ENCODE results near the gene PAQR6. TPM values are rescaled to one million over a fixed set of nuclear protein-coding genes. Genes with fewer than 3 reads are reported as not detected.

PAQR6 gene
- total RNA-seq, 6 experiments from 2014 or later: 0.45 to 0.65 (median 0.52) TPM

- DNase-seq: no peak
- peak overlapping the region; percentile 54; the same call in 1 of the 2 replicates for H3K27ac Mint-ChIP-seq
- H3K36me3 Mint-ChIP-seq (ENCODE audit: low read depth): peaks cover 23% of the 10 kb centered on the region
- H3K9me3 Mint-ChIP-seq: no peaks in the 10 kb centered on the region
- TF ChIP-seq CTCF (IDR thresholded peaks at IDR 0.05): no peak
- peaks cover 37% of the 10 kb centered on the region for H3K4me1 Mint-ChIP-seq (ENCODE audit: low read depth)
- peaks cover 6% of the 10 kb centered on the region for H3K27me3 Mint-ChIP-seq (ENCODE audit: insufficient read depth)
- no peak overlapping the region for H3K4me3 Mint-ChIP-seq
Observed at GRCh38 chr1:156279837-156280236, 32.0 kb upstream of the PAQR6 start.

GRCh38 chr1:156276966-156277381, 29.1 kb upstream of the PAQR6 start:
- Mint-ChIP-seq H3K36me3 (ENCODE audit: low read depth) (peaks cover 42% of the 10 kb centered on the region), H3K4me3 (no peak overlapping the region), H3K4me1 (ENCODE audit: low read depth) (peaks cover 20% of the 10 kb centered on the region), H3K9me3 (no peaks in the 10 kb centered on the region), H3K27ac (no peak overlapping the region), H3K27me3 (ENCODE audit: insufficient read depth) (0 out of 2 replicates have a peak, but pooled peaks cover 1% of the 10 kb centered on the region)
- DNase-seq: no peak
- no peak for TF ChIP-seq CTCF (IDR thresholded peaks at IDR 0.05)

GRCh38 chr1:156276532-156276931, 28.7 kb upstream of the PAQR6 start:
- Mint-ChIP-seq H3K27ac (no peak overlapping the region), H3K4me1 (ENCODE audit: low read depth) (peaks cover 17% of the 10 kb centered on the region), H3K27me3 (ENCODE audit: insufficient read depth) (0 out of 2 replicates have a peak, but pooled peaks cover 1% of the 10 kb centered on the region), H3K4me3 (no peak overlapping the region), H3K36me3 (ENCODE audit: low read depth) (peaks cover 45% of the 10 kb centered on the region), H3K9me3 (no peaks in the 10 kb centered on the region)
- TF ChIP-seq CTCF (IDR thresholded peaks at IDR 0.05): no peak
- no peak for DNase-seq

DNA sequence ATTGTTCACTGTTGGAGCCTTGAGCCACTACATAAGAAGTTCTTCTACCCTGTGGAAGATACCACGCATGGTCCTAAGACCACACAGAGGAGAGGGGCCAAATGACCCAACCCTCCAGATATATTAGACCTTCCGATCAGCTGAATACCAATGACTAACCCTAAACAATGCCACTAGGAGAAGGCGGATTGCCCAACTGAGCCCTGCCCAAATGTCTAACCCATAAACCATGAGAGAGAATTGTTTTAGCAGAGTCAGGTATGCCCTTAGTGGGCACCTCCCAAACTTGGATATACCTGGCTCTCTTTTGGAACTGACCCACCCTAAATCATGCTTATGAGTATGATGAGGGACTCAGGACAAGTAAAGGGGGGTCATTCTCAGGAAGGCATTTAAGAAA, 22.5 kb upstream of the PAQR6 start:
- H3K9me3 Mint-ChIP-seq: no peaks in the 10 kb centered on the region
- no peak for TF ChIP-seq CTCF (IDR thresholded peaks at IDR 0.05)
- DNase-seq: no peak
- peaks cover 15% of the 10 kb centered on the region for H3K4me1 Mint-ChIP-seq (ENCODE audit: low read depth)
- H3K27ac Mint-ChIP-seq: no peak overlapping the region; the same call in 1 of the 2 replicates
- H3K36me3 Mint-ChIP-seq (ENCODE audit: low read depth): peaks cover 62% of the 10 kb centered on the region
- no peak overlapping the region for H3K4me3 Mint-ChIP-seq
- H3K27me3 Mint-ChIP-seq (ENCODE audit: insufficient read depth): peaks cover 1% of the 10 kb centered on the region; the same call in 1 of the 2 replicates

DNA sequence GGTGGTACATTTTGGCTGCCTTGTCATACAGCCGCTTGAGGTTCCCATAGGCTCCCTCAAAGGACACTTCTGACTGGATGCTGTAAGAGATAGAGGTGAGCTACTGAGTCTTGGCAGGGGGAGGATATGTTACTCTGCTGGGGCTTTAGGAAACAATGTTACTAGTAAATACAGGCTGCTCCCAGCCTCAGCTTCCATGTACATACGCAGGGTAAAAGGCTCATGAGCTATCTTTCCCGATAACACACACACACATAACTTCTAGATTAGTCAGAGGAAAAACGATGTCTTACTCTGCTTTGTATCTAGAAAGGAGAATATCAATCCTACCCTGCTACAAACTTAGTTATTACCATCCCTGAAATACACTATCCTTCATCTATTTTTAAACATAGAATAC, 20.5 kb upstream of the PAQR6 start:
- Mint-ChIP-seq H3K27ac (no peak overlapping the region), H3K27me3 (ENCODE audit: insufficient read depth) (peaks cover 1% of the 10 kb centered on the region; the same call in 1 of the 2 replicates), H3K9me3 (no peaks in the 10 kb centered on the region), H3K36me3 (ENCODE audit: low read depth) (peaks cover 66% of the 10 kb centered on the region), H3K4me1 (ENCODE audit: low read depth) (peaks cover 28% of the 10 kb centered on the region), H3K4me3 (no peak overlapping the region)
- no peak for DNase-seq
- TF ChIP-seq CTCF (IDR thresholded peaks at IDR 0.05): no peak

DNA sequence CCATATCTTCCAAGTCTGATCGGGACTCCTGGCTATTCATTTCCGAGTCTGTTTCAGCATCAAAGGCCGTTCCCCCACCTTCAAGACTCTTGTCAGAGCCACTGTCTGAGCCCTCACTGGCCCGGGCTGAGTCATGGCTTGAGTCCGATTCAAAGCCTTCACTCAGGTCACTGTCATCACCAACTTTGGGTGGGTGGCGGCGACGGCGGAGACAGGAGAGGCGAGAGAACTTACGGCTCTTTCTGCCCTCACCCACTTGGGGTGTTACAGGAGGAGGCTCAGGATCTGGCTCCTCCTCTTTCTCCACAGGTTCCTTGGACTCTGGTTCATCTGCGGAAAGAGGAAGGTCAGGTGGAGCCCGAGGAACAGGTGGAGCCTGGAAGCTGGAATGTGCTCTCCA, 18.2 kb upstream of the PAQR6 start:
- peaks cover 61% of the 10 kb centered on the region for H3K36me3 Mint-ChIP-seq (ENCODE audit: low read depth)
- TF ChIP-seq CTCF (IDR thresholded peaks at IDR 0.05): no peak
- no peak for DNase-seq
- H3K4me3 Mint-ChIP-seq: no peak overlapping the region
- no peaks in the 10 kb centered on the region; the same call in 1 of the 2 replicates for H3K27me3 Mint-ChIP-seq (ENCODE audit: insufficient read depth)
- no peak overlapping the region for H3K27ac Mint-ChIP-seq
- H3K4me1 Mint-ChIP-seq (ENCODE audit: low read depth): peaks cover 41% of the 10 kb centered on the region
- no peaks in the 10 kb centered on the region for H3K9me3 Mint-ChIP-seq
